MM.1S (cell line): ENCODE data around the gene PRAMEF12.

Experiments
- EZH2 ChIP-seq: fragments of 300-600 bp; sonication (generic); optimal IDR thresholded peaks from 2 replicates; pipeline ENCODE3; 2017; ENCODE audit warnings: low read depth, mild to moderate bottlenecking, antibody characterized with exemption, low read length, mixed read lengths
- TF ChIP-seq, protein P1 (sequence below): fragments of 300-600 bp; sonication (generic); IDR thresholded peaks from 2 replicates; pipeline ENCODE4 v1.5.1; 2016; ENCODE audit warnings: antibody characterized with exemption, low read length, mixed read lengths

- TF ChIP-seq, protein P1, sequence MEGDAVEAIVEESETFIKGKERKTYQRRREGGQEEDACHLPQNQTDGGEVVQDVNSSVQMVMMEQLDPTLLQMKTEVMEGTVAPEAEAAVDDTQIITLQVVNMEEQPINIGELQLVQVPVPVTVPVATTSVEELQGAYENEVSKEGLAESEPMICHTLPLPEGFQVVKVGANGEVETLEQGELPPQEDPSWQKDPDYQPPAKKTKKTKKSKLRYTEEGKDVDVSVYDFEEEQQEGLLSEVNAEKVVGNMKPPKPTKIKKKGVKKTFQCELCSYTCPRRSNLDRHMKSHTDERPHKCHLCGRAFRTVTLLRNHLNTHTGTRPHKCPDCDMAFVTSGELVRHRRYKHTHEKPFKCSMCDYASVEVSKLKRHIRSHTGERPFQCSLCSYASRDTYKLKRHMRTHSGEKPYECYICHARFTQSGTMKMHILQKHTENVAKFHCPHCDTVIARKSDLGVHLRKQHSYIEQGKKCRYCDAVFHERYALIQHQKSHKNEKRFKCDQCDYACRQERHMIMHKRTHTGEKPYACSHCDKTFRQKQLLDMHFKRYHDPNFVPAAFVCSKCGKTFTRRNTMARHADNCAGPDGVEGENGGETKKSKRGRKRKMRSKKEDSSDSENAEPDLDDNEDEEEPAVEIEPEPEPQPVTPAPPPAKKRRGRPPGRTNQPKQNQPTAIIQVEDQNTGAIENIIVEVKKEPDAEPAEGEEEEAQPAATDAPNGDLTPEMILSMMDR: no peak
- no peak for TF ChIP-seq EZH2
Measured at GRCh38 chr1:12748778-12749355, 24.7 kb upstream of the PRAMEF12 start.
